ENCODE data around the gene KRT75. TPM values are rescaled to one million over a fixed set of nuclear protein-coding genes. Genes with fewer than 3 reads are reported as not detected.

Gene KRT75
- total RNA-seq, 1 experiment from 2014 or later = not detected

- no peaks in the 10 kb centered on the region for H3K9me3 Mint-ChIP-seq
- ChIA-PET CTCF (no interaction called here), POLR2A (no interaction called here)
- no peak overlapping the region for H3K27ac Mint-ChIP-seq
- no peak for TF ChIP-seq JUN (CRISPR knock-in tag; IDR thresholded peaks at IDR 0.05)
- TF ChIP-seq, protein P1, sequence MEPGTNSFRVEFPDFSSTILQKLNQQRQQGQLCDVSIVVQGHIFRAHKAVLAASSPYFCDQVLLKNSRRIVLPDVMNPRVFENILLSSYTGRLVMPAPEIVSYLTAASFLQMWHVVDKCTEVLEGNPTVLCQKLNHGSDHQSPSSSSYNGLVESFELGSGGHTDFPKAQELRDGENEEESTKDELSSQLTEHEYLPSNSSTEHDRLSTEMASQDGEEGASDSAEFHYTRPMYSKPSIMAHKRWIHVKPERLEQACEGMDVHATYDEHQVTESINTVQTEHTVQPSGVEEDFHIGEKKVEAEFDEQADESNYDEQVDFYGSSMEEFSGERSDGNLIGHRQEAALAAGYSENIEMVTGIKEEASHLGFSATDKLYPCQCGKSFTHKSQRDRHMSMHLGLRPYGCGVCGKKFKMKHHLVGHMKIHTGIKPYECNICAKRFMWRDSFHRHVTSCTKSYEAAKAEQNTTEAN (CRISPR knock-in tag; IDR thresholded peaks at IDR 0.05) = no peak
- no peak for TF ChIP-seq SMAD3 (CRISPR knock-in tag; IDR thresholded peaks at IDR 0.05; ENCODE audit: borderline replicate concordance)
- TF ChIP-seq ATF6 (CRISPR knock-in tag; IDR thresholded peaks at IDR 0.05) = no peak
- no peak for TF ChIP-seq RORB (CRISPR knock-in tag; IDR thresholded peaks at IDR 0.05)
- no peak for TF ChIP-seq FOXJ3 (CRISPR knock-in tag; IDR thresholded peaks at IDR 0.05; ENCODE audit: borderline replicate concordance)
- no peak for TF ChIP-seq MXD4 (CRISPR knock-in tag; IDR thresholded peaks at IDR 0.05; ENCODE audit: borderline replicate concordance)
- TF ChIP-seq GTF2I (CRISPR knock-in tag; conservative IDR thresholded peaks at IDR 0.05) = no peak
- TF ChIP-seq ESRRA (CRISPR knock-in tag; IDR thresholded peaks at IDR 0.05; ENCODE audit: borderline replicate concordance) = no peak
- TF ChIP-seq, protein P2, sequence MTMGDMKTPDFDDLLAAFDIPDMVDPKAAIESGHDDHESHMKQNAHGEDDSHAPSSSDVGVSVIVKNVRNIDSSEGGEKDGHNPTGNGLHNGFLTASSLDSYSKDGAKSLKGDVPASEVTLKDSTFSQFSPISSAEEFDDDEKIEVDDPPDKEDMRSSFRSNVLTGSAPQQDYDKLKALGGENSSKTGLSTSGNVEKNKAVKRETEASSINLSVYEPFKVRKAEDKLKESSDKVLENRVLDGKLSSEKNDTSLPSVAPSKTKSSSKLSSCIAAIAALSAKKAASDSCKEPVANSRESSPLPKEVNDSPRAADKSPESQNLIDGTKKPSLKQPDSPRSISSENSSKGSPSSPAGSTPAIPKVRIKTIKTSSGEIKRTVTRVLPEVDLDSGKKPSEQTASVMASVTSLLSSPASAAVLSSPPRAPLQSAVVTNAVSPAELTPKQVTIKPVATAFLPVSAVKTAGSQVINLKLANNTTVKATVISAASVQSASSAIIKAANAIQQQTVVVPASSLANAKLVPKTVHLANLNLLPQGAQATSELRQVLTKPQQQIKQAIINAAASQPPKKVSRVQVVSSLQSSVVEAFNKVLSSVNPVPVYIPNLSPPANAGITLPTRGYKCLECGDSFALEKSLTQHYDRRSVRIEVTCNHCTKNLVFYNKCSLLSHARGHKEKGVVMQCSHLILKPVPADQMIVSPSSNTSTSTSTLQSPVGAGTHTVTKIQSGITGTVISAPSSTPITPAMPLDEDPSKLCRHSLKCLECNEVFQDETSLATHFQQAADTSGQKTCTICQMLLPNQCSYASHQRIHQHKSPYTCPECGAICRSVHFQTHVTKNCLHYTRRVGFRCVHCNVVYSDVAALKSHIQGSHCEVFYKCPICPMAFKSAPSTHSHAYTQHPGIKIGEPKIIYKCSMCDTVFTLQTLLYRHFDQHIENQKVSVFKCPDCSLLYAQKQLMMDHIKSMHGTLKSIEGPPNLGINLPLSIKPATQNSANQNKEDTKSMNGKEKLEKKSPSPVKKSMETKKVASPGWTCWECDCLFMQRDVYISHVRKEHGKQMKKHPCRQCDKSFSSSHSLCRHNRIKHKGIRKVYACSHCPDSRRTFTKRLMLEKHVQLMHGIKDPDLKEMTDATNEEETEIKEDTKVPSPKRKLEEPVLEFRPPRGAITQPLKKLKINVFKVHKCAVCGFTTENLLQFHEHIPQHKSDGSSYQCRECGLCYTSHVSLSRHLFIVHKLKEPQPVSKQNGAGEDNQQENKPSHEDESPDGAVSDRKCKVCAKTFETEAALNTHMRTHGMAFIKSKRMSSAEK (CRISPR knock-in tag; IDR thresholded peaks at IDR 0.05; ENCODE audit: borderline replicate concordance) = no peak
- TF ChIP-seq GRHL2 (CRISPR knock-in tag; IDR thresholded peaks at IDR 0.05; ENCODE audit: insufficient replicate concordance, severe bottlenecking) = no peak
- TF ChIP-seq, protein P3, sequence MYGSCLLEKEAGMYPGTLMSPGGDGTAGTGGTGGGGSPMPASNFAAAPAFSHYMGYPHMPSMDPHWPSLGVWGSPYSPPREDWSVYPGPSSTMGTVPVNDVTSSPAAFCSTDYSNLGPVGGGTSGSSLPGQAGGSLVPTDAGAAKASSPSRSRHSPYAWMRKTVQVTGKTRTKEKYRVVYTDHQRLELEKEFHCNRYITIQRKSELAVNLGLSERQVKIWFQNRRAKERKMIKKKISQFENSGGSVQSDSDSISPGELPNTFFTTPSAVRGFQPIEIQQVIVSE (CRISPR knock-in tag; IDR thresholded peaks at IDR 0.05; ENCODE audit: borderline replicate concordance) = no peak
- TF ChIP-seq, protein P4, sequence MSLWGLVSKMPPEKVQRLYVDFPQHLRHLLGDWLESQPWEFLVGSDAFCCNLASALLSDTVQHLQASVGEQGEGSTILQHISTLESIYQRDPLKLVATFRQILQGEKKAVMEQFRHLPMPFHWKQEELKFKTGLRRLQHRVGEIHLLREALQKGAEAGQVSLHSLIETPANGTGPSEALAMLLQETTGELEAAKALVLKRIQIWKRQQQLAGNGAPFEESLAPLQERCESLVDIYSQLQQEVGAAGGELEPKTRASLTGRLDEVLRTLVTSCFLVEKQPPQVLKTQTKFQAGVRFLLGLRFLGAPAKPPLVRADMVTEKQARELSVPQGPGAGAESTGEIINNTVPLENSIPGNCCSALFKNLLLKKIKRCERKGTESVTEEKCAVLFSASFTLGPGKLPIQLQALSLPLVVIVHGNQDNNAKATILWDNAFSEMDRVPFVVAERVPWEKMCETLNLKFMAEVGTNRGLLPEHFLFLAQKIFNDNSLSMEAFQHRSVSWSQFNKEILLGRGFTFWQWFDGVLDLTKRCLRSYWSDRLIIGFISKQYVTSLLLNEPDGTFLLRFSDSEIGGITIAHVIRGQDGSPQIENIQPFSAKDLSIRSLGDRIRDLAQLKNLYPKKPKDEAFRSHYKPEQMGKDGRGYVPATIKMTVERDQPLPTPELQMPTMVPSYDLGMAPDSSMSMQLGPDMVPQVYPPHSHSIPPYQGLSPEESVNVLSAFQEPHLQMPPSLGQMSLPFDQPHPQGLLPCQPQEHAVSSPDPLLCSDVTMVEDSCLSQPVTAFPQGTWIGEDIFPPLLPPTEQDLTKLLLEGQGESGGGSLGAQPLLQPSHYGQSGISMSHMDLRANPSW (CRISPR knock-in tag; conservative IDR thresholded peaks at IDR 0.05; ENCODE audit: low read depth) = no peak
- no peak for TF ChIP-seq TEAD4 (CRISPR knock-in tag; IDR thresholded peaks at IDR 0.05)
- no peak for TF ChIP-seq ETV6 (CRISPR knock-in tag; IDR thresholded peaks at IDR 0.05)
- no peak for TF ChIP-seq JAZF1 (CRISPR knock-in tag; IDR thresholded peaks at IDR 0.05)
- TF ChIP-seq, protein P5, sequence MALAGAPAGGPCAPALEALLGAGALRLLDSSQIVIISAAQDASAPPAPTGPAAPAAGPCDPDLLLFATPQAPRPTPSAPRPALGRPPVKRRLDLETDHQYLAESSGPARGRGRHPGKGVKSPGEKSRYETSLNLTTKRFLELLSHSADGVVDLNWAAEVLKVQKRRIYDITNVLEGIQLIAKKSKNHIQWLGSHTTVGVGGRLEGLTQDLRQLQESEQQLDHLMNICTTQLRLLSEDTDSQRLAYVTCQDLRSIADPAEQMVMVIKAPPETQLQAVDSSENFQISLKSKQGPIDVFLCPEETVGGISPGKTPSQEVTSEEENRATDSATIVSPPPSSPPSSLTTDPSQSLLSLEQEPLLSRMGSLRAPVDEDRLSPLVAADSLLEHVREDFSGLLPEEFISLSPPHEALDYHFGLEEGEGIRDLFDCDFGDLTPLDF (CRISPR knock-in tag; IDR thresholded peaks at IDR 0.05) = no peak
- no peak for TF ChIP-seq GABPB1 (CRISPR knock-in tag; IDR thresholded peaks at IDR 0.05)
- TF ChIP-seq, protein P6, sequence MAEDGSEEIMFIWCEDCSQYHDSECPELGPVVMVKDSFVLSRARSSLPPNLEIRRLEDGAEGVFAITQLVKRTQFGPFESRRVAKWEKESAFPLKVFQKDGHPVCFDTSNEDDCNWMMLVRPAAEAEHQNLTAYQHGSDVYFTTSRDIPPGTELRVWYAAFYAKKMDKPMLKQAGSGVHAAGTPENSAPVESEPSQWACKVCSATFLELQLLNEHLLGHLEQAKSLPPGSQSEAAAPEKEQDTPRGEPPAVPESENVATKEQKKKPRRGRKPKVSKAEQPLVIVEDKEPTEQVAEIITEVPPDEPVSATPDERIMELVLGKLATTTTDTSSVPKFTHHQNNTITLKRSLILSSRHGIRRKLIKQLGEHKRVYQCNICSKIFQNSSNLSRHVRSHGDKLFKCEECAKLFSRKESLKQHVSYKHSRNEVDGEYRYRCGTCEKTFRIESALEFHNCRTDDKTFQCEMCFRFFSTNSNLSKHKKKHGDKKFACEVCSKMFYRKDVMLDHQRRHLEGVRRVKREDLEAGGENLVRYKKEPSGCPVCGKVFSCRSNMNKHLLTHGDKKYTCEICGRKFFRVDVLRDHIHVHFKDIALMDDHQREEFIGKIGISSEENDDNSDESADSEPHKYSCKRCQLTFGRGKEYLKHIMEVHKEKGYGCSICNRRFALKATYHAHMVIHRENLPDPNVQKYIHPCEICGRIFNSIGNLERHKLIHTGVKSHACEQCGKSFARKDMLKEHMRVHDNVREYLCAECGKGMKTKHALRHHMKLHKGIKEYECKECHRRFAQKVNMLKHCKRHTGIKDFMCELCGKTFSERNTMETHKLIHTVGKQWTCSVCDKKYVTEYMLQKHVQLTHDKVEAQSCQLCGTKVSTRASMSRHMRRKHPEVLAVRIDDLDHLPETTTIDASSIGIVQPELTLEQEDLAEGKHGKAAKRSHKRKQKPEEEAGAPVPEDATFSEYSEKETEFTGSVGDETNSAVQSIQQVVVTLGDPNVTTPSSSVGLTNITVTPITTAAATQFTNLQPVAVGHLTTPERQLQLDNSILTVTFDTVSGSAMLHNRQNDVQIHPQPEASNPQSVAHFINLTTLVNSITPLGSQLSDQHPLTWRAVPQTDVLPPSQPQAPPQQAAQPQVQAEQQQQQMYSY (CRISPR knock-in tag; IDR thresholded peaks at IDR 0.05) = no peak
- TF ChIP-seq, protein P7, sequence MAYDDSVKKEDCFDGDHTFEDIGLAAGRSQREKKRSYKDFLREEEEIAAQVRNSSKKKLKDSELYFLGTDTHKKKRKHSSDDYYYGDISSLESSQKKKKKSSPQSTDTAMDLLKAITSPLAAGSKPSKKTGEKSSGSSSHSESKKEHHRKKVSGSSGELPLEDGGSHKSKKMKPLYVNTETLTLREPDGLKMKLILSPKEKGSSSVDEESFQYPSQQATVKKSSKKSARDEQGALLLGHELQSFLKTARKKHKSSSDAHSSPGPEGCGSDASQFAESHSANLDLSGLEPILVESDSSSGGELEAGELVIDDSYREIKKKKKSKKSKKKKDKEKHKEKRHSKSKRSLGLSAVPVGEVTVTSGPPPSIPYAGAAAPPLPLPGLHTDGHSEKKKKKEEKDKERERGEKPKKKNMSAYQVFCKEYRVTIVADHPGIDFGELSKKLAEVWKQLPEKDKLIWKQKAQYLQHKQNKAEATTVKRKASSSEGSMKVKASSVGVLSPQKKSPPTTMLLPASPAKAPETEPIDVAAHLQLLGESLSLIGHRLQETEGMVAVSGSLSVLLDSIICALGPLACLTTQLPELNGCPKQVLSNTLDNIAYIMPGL (CRISPR knock-in tag; IDR thresholded peaks at IDR 0.05) = no peak
- DNase-seq (ENCODE audit: low spot score) (no peak), ATAC-seq (no peak)
- H3K4me3 Mint-ChIP-seq = no peak overlapping the region
- no peaks in the 10 kb centered on the region for H3K36me3 Mint-ChIP-seq
- H3K27me3 Mint-ChIP-seq (ENCODE audit: low read depth) = no peaks in the 10 kb centered on the region; the same call in 1 of the 2 replicates
- H3K4me1 Mint-ChIP-seq = peaks cover 9% of the 10 kb centered on the region
Observed at GRCh38 chr12:52417740-52418139, 16.4 kb downstream of the KRT75 start.
